ENCODE measurements around the gene ZBTB33. TPM values are rescaled to one million over a fixed set of nuclear protein-coding genes. Genes with fewer than 3 reads are reported as not detected.

The ZBTB33 gene
- total and polyA plus RNA-seq, 2 of the 13 experiments (the other 11 are each of a cell fraction or from before 2014, with no cell fraction given): 6.5 to 20.2 TPM

- peak overlapping the region; percentile 47 for H3K4me2 ChIP-seq (ENCODE audit: low read depth, low read length)
- TF ChIP-seq ZNF563 (CRISPR knock-in tag; IDR thresholded peaks at IDR 0.05): no peak
- TF ChIP-seq ATF6 (CRISPR knock-in tag; conservative IDR thresholded peaks at IDR 0.05): no peak
- no peak for TF ChIP-seq ATF3 (CRISPR knock-in tag; IDR thresholded peaks at IDR 0.05)
- TF ChIP-seq ZNF30 (CRISPR knock-in tag; IDR thresholded peaks at IDR 0.05): no peak
- no peak for TF ChIP-seq MAFK (conservative IDR thresholded peaks at IDR 0.05 in 1 of 2, IDR thresholded peaks at IDR 0.05 in 1 of 2; ENCODE audit: low read length in 2 of 2)
- no peak for TF ChIP-seq IRX3 (CRISPR knock-in tag; IDR thresholded peaks at IDR 0.05; ENCODE audit: borderline replicate concordance, low read depth)
- TF ChIP-seq ZXDC (CRISPR knock-in tag; IDR thresholded peaks at IDR 0.05): no peak
- TF ChIP-seq FOXJ3 (CRISPR knock-in tag; IDR thresholded peaks at IDR 0.05; ENCODE audit: borderline replicate concordance): no peak
- in situ Hi-C loops (cut with HindIII; ENCODE audit: extremely low pct_ligation_motif_present, low pct_unique_long_range_greater_than_20kb): no loop called here
- ChIA-PET CTCF (ENCODE audit: low intra/inter-chr PET ratio, low total read pairs) (no interaction called here), POLR2A (no interaction called here)
- H2AFZ ChIP-seq (ENCODE audit: low read length): no peak overlapping the region
- no peaks in the 10 kb centered on the region for H3K36me3 ChIP-seq (replicated peaks in 1 of 2; ENCODE audit: control insufficient read depth in 1 of 2, insufficient read depth in 2 of 2, low read length in 2 of 2)
- no peaks in the 10 kb centered on the region for H3K27me3 ChIP-seq (ENCODE audit: control insufficient read depth in 1 of 2, insufficient read depth in 2 of 2, low read length in 2 of 2)
- peak overlapping the region in 2 of 3 experiments; percentile 26 to 33; a peak in 2 of 6 replicates for H3K4me3 ChIP-seq (replicated peaks in 1 of 3; ENCODE audit: insufficient read depth in 1 of 3, low read depth in 2 of 3, low read length in 3 of 3)
- ATAC-seq (no peak), DNase-seq (ENCODE audit: low spot score) (no peak), FAIRE-seq (no peak)
- H3K79me2 ChIP-seq (ENCODE audit: insufficient read depth, low read length): no peaks in the 10 kb centered on the region
- intact Hi-C loops (cut with micrococcal nuclease; ENCODE audit: unreplicated experiment): no loop called here
- BruUV-seq (replicated peaks): no TSS peak
- H4K20me1 ChIP-seq (ENCODE audit: insufficient read depth, low read length): no peaks in the 10 kb centered on the region
- 0% methylated on average over 3 of the region's 4 CpGs for WGBS (ENCODE audit: low lambda C conversion rate)
- peaks cover 32% of the 10 kb centered on the region for H3K4me1 ChIP-seq (ENCODE audit: insufficient read depth, low read length)
- no peaks in the 10 kb centered on the region for H3K9me3 ChIP-seq (ENCODE audit: low read length)
- peak overlapping the region; percentile 38 for H3K27ac ChIP-seq (ENCODE audit: extremely low read length, insufficient read depth, low read length)
- H3K9ac ChIP-seq (ENCODE audit: insufficient read depth, low read depth, low read length): no peak overlapping the region
These were observed 20.0 kb downstream of the ZBTB33 start for GRCh38 chrX:120270567-120270966.

Data from HepG2 (cell line).